Thoracic aorta (tissue), 2 donors: ENCODE data around the gene HLA-DMA. TPM values are rescaled to one million over a fixed set of nuclear protein-coding genes. Genes with fewer than 3 reads are reported as not detected.

Experiments
- ATAC-seq: fragments of 150-250 bp; one replicate; pipeline ENCODE4 v1.8.0; 2017; ENCODE audit warnings: low read depth; ENCODE audit not compliant: insufficient number of reproducible peaks, low FRiP score
- DNase-seq: peaks from one replicate; pipeline ENCODE4 v3.0.0-alpha.2; 2020; ENCODE audit warnings: low spot score
- H3K27ac ChIP-seq, 2 donors: fragments of 200-600 bp; sonication (generic); 1 replicate in 1 of 2; 2 replicates in 1 of 2; pipeline ENCODE4 v1.5.1; 2016; ENCODE audit warnings: mild to moderate bottlenecking in 2 of 2, moderate library complexity in 2 of 2
- H3K27me3 ChIP-seq: fragments of 200-600 bp; sonication (generic); replicated peaks from 2 replicates; pipeline ENCODE4 v1.6.0; 2016; ENCODE audit warnings: mild to moderate bottlenecking; ENCODE audit not compliant: insufficient read depth
- H3K36me3 ChIP-seq: fragments of 200-600 bp; sonication (generic); one replicate; pipeline ENCODE4 v1.5.1; 2016
- H3K4me1 ChIP-seq, 2 donors: fragments of 200-600 bp; sonication (generic); 1 replicate in 1 of 2; 2 replicates in 1 of 2; pipeline versions ENCODE4 v1.5.1 to v1.6.0; 2016; ENCODE audit warnings: low read depth in 2 of 2, mild to moderate bottlenecking in 1 of 2; ENCODE audit not compliant: control insufficient read depth in 1 of 2
- H3K4me3 ChIP-seq: fragments of 200-600 bp; sonication (generic); 2 replicates; pipeline ENCODE4 v1.5.1; 2016; ENCODE audit warnings: mild to moderate bottlenecking
- H3K9me3 ChIP-seq: fragments of 200-600 bp; sonication (generic); 2 replicates; pipeline ENCODE4 v1.5.1; 2016
- total RNA-seq, 2 donors: library from RNA; depleted of rRNA; stranded (reverse); fragments of >200 nt; gene quantifications; one replicate each; pipeline versions ENCODE4 v1.1.0 to v1.2.3, GENCODE V29; 2016
- TF ChIP-seq, protein P1 (sequence below): fragments of 200-600 bp; sonication (generic); IDR thresholded peaks from one replicate; pipeline ENCODE4 v1.5.1; 2019; ENCODE audit warnings: antibody characterized with exemption

HLA-DMA gene
- total RNA-seq, 2 donors from 2014 or later: 41.7 to 53.2 TPM

DNA sequence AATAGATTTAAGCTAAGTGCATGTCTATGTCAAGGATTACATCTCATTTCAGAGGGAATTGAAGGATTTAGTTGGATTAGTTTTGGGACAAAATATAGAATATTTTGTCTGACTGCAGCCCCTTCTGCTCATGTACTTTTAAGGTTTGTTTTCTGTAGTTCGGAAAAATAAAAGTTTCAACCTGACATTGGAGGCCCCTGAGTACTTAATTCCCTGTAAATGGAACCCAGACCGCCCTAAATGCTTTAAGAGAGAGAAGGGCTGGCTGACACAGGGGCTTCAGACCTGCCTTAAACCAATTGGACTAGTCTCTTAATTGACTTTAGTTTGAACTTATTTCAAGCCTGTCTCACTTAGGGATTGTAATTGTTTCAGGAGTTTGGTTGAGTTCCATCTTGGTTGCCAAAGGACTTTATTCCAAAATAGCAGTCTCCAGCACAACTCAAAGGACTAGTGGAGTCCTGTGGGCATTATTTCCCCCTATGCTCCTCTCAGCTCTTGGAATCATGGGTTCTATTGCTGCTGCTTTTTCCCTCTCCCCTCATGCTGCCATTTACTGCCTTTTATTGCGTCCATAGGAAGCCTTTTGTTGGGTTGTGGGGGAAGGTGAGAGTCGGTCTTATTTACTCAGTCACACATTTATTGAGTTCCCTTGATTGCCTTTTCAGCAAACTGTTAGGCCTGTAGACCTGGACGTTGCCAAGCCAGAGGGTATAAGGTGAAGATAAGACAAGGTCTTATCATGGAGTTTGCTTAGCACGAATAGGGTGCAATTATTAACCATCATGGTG is 30.0 kb upstream of the HLA-DMA start:
- TF ChIP-seq, protein P1, sequence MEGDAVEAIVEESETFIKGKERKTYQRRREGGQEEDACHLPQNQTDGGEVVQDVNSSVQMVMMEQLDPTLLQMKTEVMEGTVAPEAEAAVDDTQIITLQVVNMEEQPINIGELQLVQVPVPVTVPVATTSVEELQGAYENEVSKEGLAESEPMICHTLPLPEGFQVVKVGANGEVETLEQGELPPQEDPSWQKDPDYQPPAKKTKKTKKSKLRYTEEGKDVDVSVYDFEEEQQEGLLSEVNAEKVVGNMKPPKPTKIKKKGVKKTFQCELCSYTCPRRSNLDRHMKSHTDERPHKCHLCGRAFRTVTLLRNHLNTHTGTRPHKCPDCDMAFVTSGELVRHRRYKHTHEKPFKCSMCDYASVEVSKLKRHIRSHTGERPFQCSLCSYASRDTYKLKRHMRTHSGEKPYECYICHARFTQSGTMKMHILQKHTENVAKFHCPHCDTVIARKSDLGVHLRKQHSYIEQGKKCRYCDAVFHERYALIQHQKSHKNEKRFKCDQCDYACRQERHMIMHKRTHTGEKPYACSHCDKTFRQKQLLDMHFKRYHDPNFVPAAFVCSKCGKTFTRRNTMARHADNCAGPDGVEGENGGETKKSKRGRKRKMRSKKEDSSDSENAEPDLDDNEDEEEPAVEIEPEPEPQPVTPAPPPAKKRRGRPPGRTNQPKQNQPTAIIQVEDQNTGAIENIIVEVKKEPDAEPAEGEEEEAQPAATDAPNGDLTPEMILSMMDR: no peak
- no peak for DNase-seq
- ATAC-seq: no peak
- Histone ChIP-seq H3K4me1 (peaks cover 0 to 20% of the 10 kb centered on the region in 2 donors), H3K9me3 (no peaks in the 10 kb centered on the region), H3K27ac (no peak overlapping the region), H3K36me3 (peaks cover 40% of the 10 kb centered on the region), H3K4me3 (no peak overlapping the region), H3K27me3 (no peaks in the 10 kb centered on the region)

DNA sequence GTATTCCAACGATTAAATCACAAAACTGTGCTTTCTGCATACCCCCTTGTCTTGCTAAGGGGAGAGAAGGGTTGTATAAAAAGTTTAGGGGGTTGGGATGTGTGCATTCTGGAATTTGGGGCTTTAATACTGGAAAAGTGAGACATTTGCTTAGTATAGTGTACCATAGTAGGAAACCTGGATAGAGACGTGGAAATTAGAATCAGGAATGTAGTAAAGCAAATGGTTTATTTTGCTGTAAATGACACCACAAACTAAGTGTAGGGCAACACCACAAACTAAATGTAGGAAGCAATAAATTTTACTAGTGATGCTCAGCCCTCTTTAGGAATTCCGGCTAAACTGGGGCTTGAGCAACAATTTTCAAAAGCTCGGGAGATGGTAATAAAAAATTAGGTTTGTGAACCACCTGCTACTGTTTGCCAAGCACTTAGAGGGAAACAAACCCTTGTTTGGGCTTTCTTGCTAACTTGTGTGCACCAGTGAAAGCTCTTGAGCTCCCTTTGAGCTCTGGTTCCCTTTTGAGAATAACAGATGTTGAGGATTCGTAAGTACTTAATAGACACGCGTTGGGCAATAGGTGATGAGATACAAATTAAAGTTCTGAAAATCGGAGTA is 29.3 kb upstream of the HLA-DMA start:
- no peak for DNase-seq
- no peak overlapping the region for H3K27ac ChIP-seq
- H3K4me1 ChIP-seq: peaks cover 2 to 27% of the 10 kb centered on the region in 2 donors
- no peaks in the 10 kb centered on the region for H3K9me3 ChIP-seq
- peaks cover 47% of the 10 kb centered on the region for H3K36me3 ChIP-seq
- no peak overlapping the region for H3K4me3 ChIP-seq
- TF ChIP-seq, protein P1: no peak
- no peaks in the 10 kb centered on the region for H3K27me3 ChIP-seq
- ATAC-seq: no peak

DNA sequence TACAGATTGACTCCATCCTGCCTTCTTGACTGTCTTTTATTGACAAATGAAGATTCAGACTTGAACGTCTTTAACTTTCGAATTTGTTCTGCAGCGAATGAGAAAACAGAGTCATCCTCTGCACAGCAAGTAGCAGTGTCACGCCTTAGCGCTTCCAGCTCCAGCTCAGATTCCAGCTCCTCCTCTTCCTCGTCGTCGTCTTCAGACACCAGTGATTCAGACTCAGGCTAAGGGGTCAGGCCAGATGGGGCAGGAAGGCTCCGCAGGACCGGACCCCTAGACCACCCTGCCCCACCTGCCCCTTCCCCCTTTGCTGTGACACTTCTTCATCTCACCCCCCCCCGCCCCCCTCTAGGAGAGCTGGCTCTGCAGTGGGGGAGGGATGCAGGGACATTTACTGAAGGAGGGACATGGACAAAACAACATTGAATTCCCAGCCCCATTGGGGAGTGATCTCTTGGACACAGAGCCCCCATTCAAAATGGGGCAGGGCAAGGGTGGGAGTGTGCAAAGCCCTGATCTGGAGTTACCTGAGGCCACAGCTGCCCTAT is 27.7 kb upstream of the HLA-DMA start:
- peaks cover 63% of the 10 kb centered on the region for H3K36me3 ChIP-seq
- no peak for DNase-seq
- peak overlapping the region in 1 of 2 donors; percentile 4 for H3K27ac ChIP-seq
- H3K27me3 ChIP-seq: no peaks in the 10 kb centered on the region
- H3K4me3 ChIP-seq: no peak overlapping the region
- H3K4me1 ChIP-seq: peaks cover 18 to 43% of the 10 kb centered on the region in 2 donors
- no peaks in the 10 kb centered on the region for H3K9me3 ChIP-seq
- TF ChIP-seq, protein P1: no peak
- ATAC-seq: no peak

DNA sequence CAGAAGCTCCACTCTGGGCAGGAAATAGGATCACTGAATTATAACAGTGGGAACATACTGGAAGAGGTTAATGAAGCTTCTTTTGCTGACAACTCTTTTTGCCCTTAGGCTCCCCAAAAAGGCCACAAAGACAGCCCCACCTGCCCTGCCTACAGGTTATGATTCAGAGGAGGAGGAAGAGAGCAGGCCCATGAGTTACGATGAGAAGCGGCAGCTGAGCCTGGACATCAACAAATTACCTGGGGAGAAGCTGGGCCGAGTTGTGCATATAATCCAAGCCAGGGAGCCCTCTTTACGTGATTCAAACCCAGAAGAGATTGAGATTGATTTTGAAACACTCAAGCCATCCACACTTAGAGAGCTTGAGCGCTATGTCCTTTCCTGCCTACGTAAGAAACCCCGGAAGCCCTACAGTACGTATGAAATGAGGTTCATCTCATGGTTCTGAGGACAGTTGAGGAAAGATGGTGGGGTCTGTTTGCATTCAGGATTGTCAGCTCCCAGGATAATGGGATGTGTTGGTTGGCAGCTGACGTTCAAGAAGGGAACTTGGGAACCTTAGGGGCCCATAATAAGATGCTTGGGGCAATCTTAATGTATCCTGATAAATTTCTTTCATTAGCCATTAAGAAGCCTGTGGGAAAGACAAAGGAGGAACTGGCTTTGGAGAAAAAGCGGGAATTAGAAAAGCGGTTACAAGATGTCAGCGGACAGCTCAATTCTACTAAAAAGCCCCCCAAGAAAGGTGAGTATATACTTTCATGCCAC is 27.0 kb upstream of the HLA-DMA start:
- DNase-seq: no peak
- H3K27me3 ChIP-seq: no peaks in the 10 kb centered on the region
- no peak overlapping the region for H3K4me3 ChIP-seq
- H3K4me1 ChIP-seq: peaks cover 23 to 50% of the 10 kb centered on the region in 2 donors
- TF ChIP-seq, protein P1: no peak
- no peak overlapping the region for H3K27ac ChIP-seq
- ATAC-seq: no peak
- peaks cover 68% of the 10 kb centered on the region for H3K36me3 ChIP-seq
- H3K9me3 ChIP-seq: no peaks in the 10 kb centered on the region

DNA sequence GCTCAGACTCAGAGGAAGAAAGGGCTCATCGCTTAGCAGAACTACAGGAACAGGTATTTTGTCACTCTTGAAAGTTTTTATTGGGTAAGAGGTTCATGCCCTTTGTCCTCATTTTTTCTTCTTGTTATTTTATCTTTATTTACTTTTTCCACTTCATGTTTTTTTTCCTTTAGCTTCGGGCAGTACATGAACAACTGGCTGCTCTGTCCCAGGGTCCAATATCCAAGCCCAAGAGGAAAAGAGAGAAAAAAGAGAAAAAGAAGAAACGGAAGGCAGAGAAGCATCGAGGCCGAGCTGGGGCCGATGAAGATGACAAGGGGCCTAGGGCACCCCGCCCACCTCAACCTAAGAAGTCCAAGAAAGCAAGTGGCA is 25.0 kb upstream of the HLA-DMA start:
- H3K27ac ChIP-seq: no peak overlapping the region
- H3K4me1 ChIP-seq: peaks cover 26 to 59% of the 10 kb centered on the region in 2 donors
- TF ChIP-seq, protein P1: no peak
- peaks cover 76% of the 10 kb centered on the region for H3K36me3 ChIP-seq
- H3K9me3 ChIP-seq: no peaks in the 10 kb centered on the region
- H3K4me3 ChIP-seq: no peak overlapping the region
- ATAC-seq (no peak), DNase-seq (no peak)
- H3K27me3 ChIP-seq: no peaks in the 10 kb centered on the region
